K562 (cell line): Measurements from ENCODE around the gene JADE2. TPM values are rescaled to one million over a fixed set of nuclear protein-coding genes. Genes with fewer than 3 reads are reported as not detected.

Source experiments
- ATAC-seq: fragments of 200-7000 bp; cut with Tn5 transposase; 3 replicates; pipeline ENCODE4 v1.9.1; 2020; ENCODE audit warnings: moderate library complexity
- BruUV-seq: library from RNA; stranded (reverse); fragments of 400-500 nt; replicated peaks from 2 replicates; lab custom pipeline; 2021; lab: Mats Ljungman, UMichigan
- CTCF ChIA-PET: fragments of 300-600 bp; formaldehyde crosslinking; extraction: SDS; loops from one replicate; lab custom pipeline; 2021; ENCODE audit warnings: low intra/inter-chr PET ratio; lab: Yijun Ruan, JAX
- POLR2A ChIA-PET: fragments of 300-600, 350-650 bp; sonication (Branson Sonifier 250); formaldehyde crosslinking; extraction: SDS; loops from one replicate; lab custom pipeline; 2021; ENCODE audit warnings: antibody characterized with exemption, inconsistent platforms; lab: Yijun Ruan, JAX
- DNase-seq, 4 experiments: peaks; one replicate each; pipeline versions ENCODE4 v3.0.0 to v3.0.0-alpha.2; 2011 to 2018; ENCODE audit warnings: low spot score in 3 of 4, mixed read lengths in 3 of 4; ENCODE audit errors: extremely low read depth in 1 of 4
- FAIRE-seq: peaks from 2 replicates; lab custom pipeline; 2011; peaks lifted over from hg19 to GRCh38; lab: Jason Lieb, UNC
- H2AFZ ChIP-seq: 2 replicates; pipeline ENCODE4 v1.6.0; 2011; ENCODE audit warnings: low read depth, low read length, control low read depth, inconsistent platforms
- H3K27ac ChIP-seq: fragments of 200-600 bp; 3 replicates; pipeline ENCODE4 v1.8.0; 2011; ENCODE audit warnings: low read depth, mild to moderate bottlenecking, control low read depth, inconsistent platforms, low read length, moderate library complexity, mixed read lengths; ENCODE audit errors: extremely low read depth
- H3K27me3 ChIP-seq, 2 experiments: fragments of 300-600 bp in 1 of 2; 2 replicates in 1 of 2; 3 replicates in 1 of 2; pipeline versions ENCODE4 v1.6.0 to v1.8.0; 2011; ENCODE audit warnings: inconsistent platforms in 2 of 2, low read length in 2 of 2, mild to moderate bottlenecking in 1 of 2, mixed read lengths in 1 of 2, moderate library complexity in 1 of 2; ENCODE audit not compliant: control insufficient read depth in 2 of 2, insufficient read depth in 2 of 2
- H3K36me3 ChIP-seq: fragments of 300-600 bp; 3 replicates; pipeline ENCODE4 v1.8.0; 2011; ENCODE audit warnings: mild to moderate bottlenecking, low read length, inconsistent platforms; ENCODE audit not compliant: control insufficient read depth, insufficient read depth
- H3K4me1 ChIP-seq, 2 experiments: fragments of 200-600 bp in 1 of 2; replicated peaks in 1 of 2; 2 replicates in 1 of 2; 3 replicates in 1 of 2; pipeline versions ENCODE4 v1.5.1 to v1.8.0; 2011; ENCODE audit warnings: inconsistent platforms in 2 of 2, low read length in 2 of 2, mild to moderate bottlenecking in 1 of 2, mixed read lengths in 1 of 2, moderate library complexity in 1 of 2; ENCODE audit not compliant: control insufficient read depth in 2 of 2, insufficient read depth in 2 of 2
- H3K4me2 ChIP-seq: 2 replicates; pipeline ENCODE4 v1.6.1; 2011; ENCODE audit warnings: low read length, control low read depth, inconsistent platforms, mixed read lengths; ENCODE audit not compliant: insufficient read depth
- H3K4me3 ChIP-seq: fragments of 200-600 bp; sonication (generic), shearing (Covaris generic); 2 replicates; pipeline ENCODE4 v1.5.1; 2016; ENCODE audit warnings: control low read depth, inconsistent platforms
- H3K79me2 ChIP-seq: fragments of 200-600 bp; 3 replicates; pipeline ENCODE4 v1.8.0; 2011; ENCODE audit warnings: low read length, inconsistent platforms; ENCODE audit not compliant: control insufficient read depth, insufficient read depth
- H3K9ac ChIP-seq, 2 experiments: 2 replicates each; pipeline versions ENCODE4 v1.6.0 to v1.6.1; 2011; ENCODE audit warnings: low read depth in 2 of 2, low read length in 2 of 2, control low read depth in 1 of 2, inconsistent platforms in 1 of 2, mild to moderate bottlenecking in 1 of 2, mixed read lengths in 1 of 2; ENCODE audit not compliant: insufficient read depth in 1 of 2
- H3K9me1 ChIP-seq: one replicate; pipeline ENCODE4 v1.6.0; 2011; ENCODE audit warnings: inconsistent platforms, mild to moderate bottlenecking, low read length, moderate library complexity; ENCODE audit not compliant: control insufficient read depth, insufficient read depth
- H3K9me3 ChIP-seq: replicated peaks from 2 replicates; pipeline ENCODE4 v1.5.1; 2011; ENCODE audit warnings: low read depth, low read length, inconsistent platforms; ENCODE audit not compliant: control insufficient read depth, insufficient read depth
- H4K20me1 ChIP-seq: replicated peaks from 2 replicates; pipeline ENCODE4 v1.6.1; 2011; ENCODE audit warnings: low read length, inconsistent platforms, mixed read lengths; ENCODE audit not compliant: control insufficient read depth, insufficient read depth
- HIVEP1 ChIP-seq: fragments of 250-450 bp; sonication (Bioruptor Pico); IDR thresholded peaks from 2 replicates; pipeline ENCODE4 v1.4.0; 2020; ENCODE audit warnings: mild to moderate bottlenecking
- NONO ChIP-seq, 2 experiments: fragments of 200-400 bp in 1 of 2; fragments of 450-650 bp in 1 of 2; formaldehyde crosslinking in 1 of 2; IDR thresholded peaks; 2 replicates each; pipeline ENCODE4 v1.6.1; 2017; ENCODE audit warnings: low read depth in 2 of 2, mild to moderate bottlenecking in 2 of 2, moderate library complexity in 2 of 2, low read length in 1 of 2
- ZNF263 ChIP-seq: sonication (generic); formaldehyde crosslinking; IDR thresholded peaks from 2 replicates; pipeline ENCODE4 v1.8.0; 2022; ENCODE audit warnings: mild to moderate bottlenecking, missing genetic modification reagents, borderline replicate concordance
- WGBS: fragments of 100-300 bp; shearing (Covaris generic); methylation state at CpG from one replicate; pipeline ENCODE4 v1.1.6; 2016; ENCODE audit warnings: low coverage, mixed read lengths; ENCODE audit not compliant: insufficient coverage; ENCODE audit errors: missing lambda C conversion rate; 5-methylcytosine and 5-hydroxymethylcytosine counted together
- in situ Hi-C: fragments of 300-500 bp; cut with MboI; formaldehyde crosslinking; loops from 4 replicates; pipeline ENCODE4 v1.15.0; 2018; ENCODE audit warnings: inconsistent platforms, mixed read lengths
- intact Hi-C: fragments of 100-400 bp; cut with micrococcal nuclease; formaldehyde crosslinking; loops from 2 replicates; pipeline ENCODE4 v1.14.2; 2022
- polyA plus RNA-seq, 8 experiments: library from polyadenylated mRNA; depleted of rRNA in 4 of 8; stranded (reverse) in 5 of 8; unstranded in 3 of 8; fragments of >200 nt; fragmentation: Nextera tagmentation in 2 of 8; fragmentation: Illumina TruSeq in 1 of 8; extraction: Ambion mirVana in 2 of 8; extraction: Trizol in 1 of 8; gene quantifications; 2 replicates each; pipeline versions ENCODE4 v1.2.1 to v1.2.3, GENCODE V29; 2011 to 2014; ENCODE audit warnings: inconsistent platforms in 1 of 8, missing spikeins in 1 of 8
- total RNA-seq, 7 experiments: library from RNA; depleted of rRNA in 6 of 7; stranded (reverse); fragments of >200 nt in 6 of 7; fragmentation: Illumina TruSeq in 2 of 7; extraction: Trizol in 2 of 7; gene quantifications; 2 replicates each; pipeline versions ENCODE4 v1.2.1 to v1.2.3, GENCODE V29; 2011 to 2021; ENCODE audit warnings: low replicate concordance in 1 of 7

JADE2 gene
- total and polyA plus RNA-seq, 9 of the 15 experiments (the other 6 are each of a cell fraction or from before 2014, with no cell fraction given), result 0.50 to 23.3 (median 9.1) TPM

DNA sequence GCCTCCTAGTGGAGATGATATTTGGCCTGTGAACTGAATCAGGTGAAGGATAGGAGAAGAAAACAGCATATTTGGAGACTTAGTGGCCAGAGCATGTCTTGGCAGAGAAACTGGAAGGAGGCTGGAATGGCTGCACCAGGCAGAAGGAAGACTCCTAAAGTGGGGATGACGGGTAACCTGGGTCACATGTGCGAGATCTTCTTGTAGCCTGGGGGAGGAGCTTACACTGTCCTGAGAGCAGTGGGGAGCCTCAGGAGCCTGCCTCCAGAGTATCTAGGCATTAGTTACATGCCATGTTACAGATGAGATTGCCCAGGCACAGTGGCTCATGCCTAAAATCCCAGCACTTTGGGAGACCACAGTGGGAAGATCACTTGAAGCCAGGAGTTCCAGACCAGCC is 49.8 kb downstream of the JADE2 start:
- Histone ChIP-seq H3K9ac (no peak overlapping the region), H3K9me1 (peaks cover 4% of the 10 kb centered on the region), H3K79me2 (no peaks in the 10 kb centered on the region), H3K27me3 (no peaks in the 10 kb centered on the region), H3K4me1 (peaks cover 0 to 11% of the 10 kb centered on the region in 2 experiments; a peak in 1 of 5 replicates), H4K20me1 (no peaks in the 10 kb centered on the region), H2AFZ (no peak overlapping the region), H3K4me3 (no peak overlapping the region), H3K36me3 (peaks cover 60% of the 10 kb centered on the region; the same call in 2 of the 3 replicates), H3K9me3 (no peaks in the 10 kb centered on the region), H3K4me2 (no peak overlapping the region), H3K27ac (no peak overlapping the region)
- intact Hi-C loops, result loop anchor here (5.0 kb wide), 2 partner anchors 48 to 163 kb away; partner anchors contain the start of genes CDKN2AIPNL and JADE2
- TF ChIP-seq NONO (IDR thresholded peaks at IDR 0.05; ENCODE audit: low read depth in 2 of 2, low read length in 1 of 2), result no peak
- no peak for TF ChIP-seq HIVEP1 (CRISPR knock-in tag)
- TF ChIP-seq ZNF263 (CRISPR knock-in tag), result 0 out of 2 replicates have a peak, but pooled peaks have one; percentile 29
- ChIA-PET POLR2A (interaction anchor here (0.6 to 1.1 kb wide), 2 partner anchors 10 to 274 kb away, joined by 3 read pairs; no protein-coding TSS in a partner anchor), CTCF (interaction anchor here (4.1 kb wide), 1 partner anchor 273 kb away, joined by 35 read pairs; no protein-coding TSS in a partner anchor)
- DNase-seq (no peak), FAIRE-seq (no peak), ATAC-seq (no peak)
- in situ Hi-C loops, result loop anchor here (10.0 to 25.0 kb wide), 2 partner anchors 371 to 538 kb away; no protein-coding TSS in a partner anchor
- BruUV-seq, result no TSS peak
- 40% methylated on average over 2 of the region's 2 CpGs for WGBS
